Stimulated activated CD8-positive, alpha-beta memory T cell treated with anti-CD3 and anti-CD28 coated beads, Interleukin-12 subunit alpha, Interleukin-12 subunit beta, amount 100 ng/mL, for 4 hours (primary cell): ENCODE results near the gene ZNF782.
"Not testable (repeated sequence)": the region's sequence is repeated elsewhere in the genome, so short reads cannot be mapped to it uniquely, and the experiment has no call there.

Experiments
- DNase-seq: peaks from one replicate; pipeline ENCODE4 v3.0.0-alpha.2; 2020; ENCODE audit warnings: low read depth

The ZNF782 gene

GRCh38 chr9:96852676-96853075 is 1.6 kb downstream of the ZNF782 start:
- DNase-seq: no peak

- no peak for DNase-seq
Observed at GRCh38 chr9:96844040-96844439, 10.3 kb downstream of the ZNF782 start.

GRCh38 chr9:96818533-96818932 is 35.8 kb downstream of the ZNF782 start:
- no peak for DNase-seq

- DNase-seq: no peak
Observed at GRCh38 chr9:96817973-96818372, 36.3 kb downstream of the ZNF782 start.

- no peak for DNase-seq
Observed at GRCh38 chr9:96813607-96814006, 40.7 kb downstream of the ZNF782 start.

- not testable (repeated sequence) for DNase-seq
Observed at GRCh38 chr9:96798959-96799358, 55.4 kb downstream of the ZNF782 start.

- DNase-seq: no peak
Observed at GRCh38 chr9:96784021-96784420, 70.3 kb downstream of the ZNF782 start.

GRCh38 chr9:96782235-96782634 is 72.1 kb downstream of the ZNF782 start:
- DNase-seq: no peak

- DNase-seq: no peak
Observed at GRCh38 chr9:96781552-96781951, 72.8 kb downstream of the ZNF782 start.

- DNase-seq: no peak
Observed at GRCh38 chr9:96779089-96779488, 75.2 kb downstream of the ZNF782 start.

- DNase-seq: no peak
Observed at GRCh38 chr9:96777426-96777864, 76.9 kb downstream of the ZNF782 start.

- no peak for DNase-seq
Observed at GRCh38 chr9:96771124-96771523, 83.2 kb downstream of the ZNF782 start.

GRCh38 chr9:96769989-96770388 is 84.3 kb downstream of the ZNF782 start:
- no peak for DNase-seq
